ENCODE data around the gene AMOT. TPM values are rescaled to one million over a fixed set of nuclear protein-coding genes. Genes with fewer than 3 reads are reported as not detected.

Gene AMOT
- total RNA-seq, 1 experiment from 2014 or later, result 66.3 TPM

DNA sequence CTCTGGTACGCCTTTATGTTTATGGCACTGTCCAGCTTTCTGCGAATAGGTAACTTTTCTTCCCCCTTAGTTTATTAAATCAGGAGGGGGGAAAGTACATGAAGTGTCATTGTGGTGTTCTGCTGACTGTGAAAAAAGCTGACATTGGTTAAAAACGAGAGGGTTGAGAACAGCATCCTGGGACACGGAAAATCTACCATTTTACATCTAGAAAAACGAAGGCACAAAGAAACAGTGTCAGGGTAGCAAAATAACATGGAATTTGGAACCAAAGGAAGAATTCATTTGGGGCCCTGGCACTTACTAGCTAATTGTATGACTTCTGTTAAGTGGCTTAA lies 1.2 kb upstream of the AMOT start:
- H3K4me1 ChIP-seq, result peaks cover 19% of the 10 kb centered on the region
- H3K9me3 Mint-ChIP-seq (ENCODE audit: unreplicated experiment), result no peaks in the 10 kb centered on the region
- no peaks in the 10 kb centered on the region for H3K36me3 ChIP-seq (ENCODE audit: control insufficient read depth, insufficient read depth, low read length)
- peaks cover 16% of the 10 kb centered on the region for H3K4me1 Mint-ChIP-seq (ENCODE audit: low read depth, unreplicated experiment)
- ChIA-PET CTCF (interaction anchor here (0.8 to 0.9 kb wide), 2 partner anchors 10 to 24 kb away, joined by 3 read pairs; no protein-coding TSS in a partner anchor), POLR2A (interaction anchor here (1.4 kb wide), 1 partner anchor 9 kb away, joined by 8 read pairs; no protein-coding TSS in a partner anchor)
- H3K4me3 ChIP-seq (ENCODE audit: low read depth, low read length), result peak overlapping the region; percentile 39
- no peak for DNase-seq
- no peak overlapping the region for H3K27ac Mint-ChIP-seq (ENCODE audit: unreplicated experiment)
- no peaks in the 10 kb centered on the region for H3K27me3 ChIP-seq (replicated peaks; ENCODE audit: control insufficient read depth, insufficient read depth, low read length)
- TF ChIP-seq, protein P1, sequence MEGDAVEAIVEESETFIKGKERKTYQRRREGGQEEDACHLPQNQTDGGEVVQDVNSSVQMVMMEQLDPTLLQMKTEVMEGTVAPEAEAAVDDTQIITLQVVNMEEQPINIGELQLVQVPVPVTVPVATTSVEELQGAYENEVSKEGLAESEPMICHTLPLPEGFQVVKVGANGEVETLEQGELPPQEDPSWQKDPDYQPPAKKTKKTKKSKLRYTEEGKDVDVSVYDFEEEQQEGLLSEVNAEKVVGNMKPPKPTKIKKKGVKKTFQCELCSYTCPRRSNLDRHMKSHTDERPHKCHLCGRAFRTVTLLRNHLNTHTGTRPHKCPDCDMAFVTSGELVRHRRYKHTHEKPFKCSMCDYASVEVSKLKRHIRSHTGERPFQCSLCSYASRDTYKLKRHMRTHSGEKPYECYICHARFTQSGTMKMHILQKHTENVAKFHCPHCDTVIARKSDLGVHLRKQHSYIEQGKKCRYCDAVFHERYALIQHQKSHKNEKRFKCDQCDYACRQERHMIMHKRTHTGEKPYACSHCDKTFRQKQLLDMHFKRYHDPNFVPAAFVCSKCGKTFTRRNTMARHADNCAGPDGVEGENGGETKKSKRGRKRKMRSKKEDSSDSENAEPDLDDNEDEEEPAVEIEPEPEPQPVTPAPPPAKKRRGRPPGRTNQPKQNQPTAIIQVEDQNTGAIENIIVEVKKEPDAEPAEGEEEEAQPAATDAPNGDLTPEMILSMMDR (IDR thresholded peaks at IDR 0.05; ENCODE audit: insufficient read depth in 1 of 2, low read depth in 1 of 2, low read length in 1 of 2, severe bottlenecking in 1 of 2, unreplicated experiment in 1 of 2), result no peak
- BruUV-seq (replicated peaks), result no TSS peak
- H3K36me3 Mint-ChIP-seq (ENCODE audit: insufficient read depth, unreplicated experiment), result no peaks in the 10 kb centered on the region
- no peaks in the 10 kb centered on the region for H3K9me3 ChIP-seq
- intact Hi-C loops (cut with micrococcal nuclease; ENCODE audit: unreplicated experiment), result loop anchor here (1.0 to 5.0 kb wide), 2 partner anchors 10 to 79 kb away; no protein-coding TSS in a partner anchor
- H3K4me3 Mint-ChIP-seq (ENCODE audit: unreplicated experiment), result peak overlapping the region; percentile 96
- H3K27me3 Mint-ChIP-seq (ENCODE audit: insufficient read depth, unreplicated experiment), result no peaks in the 10 kb centered on the region

DNA sequence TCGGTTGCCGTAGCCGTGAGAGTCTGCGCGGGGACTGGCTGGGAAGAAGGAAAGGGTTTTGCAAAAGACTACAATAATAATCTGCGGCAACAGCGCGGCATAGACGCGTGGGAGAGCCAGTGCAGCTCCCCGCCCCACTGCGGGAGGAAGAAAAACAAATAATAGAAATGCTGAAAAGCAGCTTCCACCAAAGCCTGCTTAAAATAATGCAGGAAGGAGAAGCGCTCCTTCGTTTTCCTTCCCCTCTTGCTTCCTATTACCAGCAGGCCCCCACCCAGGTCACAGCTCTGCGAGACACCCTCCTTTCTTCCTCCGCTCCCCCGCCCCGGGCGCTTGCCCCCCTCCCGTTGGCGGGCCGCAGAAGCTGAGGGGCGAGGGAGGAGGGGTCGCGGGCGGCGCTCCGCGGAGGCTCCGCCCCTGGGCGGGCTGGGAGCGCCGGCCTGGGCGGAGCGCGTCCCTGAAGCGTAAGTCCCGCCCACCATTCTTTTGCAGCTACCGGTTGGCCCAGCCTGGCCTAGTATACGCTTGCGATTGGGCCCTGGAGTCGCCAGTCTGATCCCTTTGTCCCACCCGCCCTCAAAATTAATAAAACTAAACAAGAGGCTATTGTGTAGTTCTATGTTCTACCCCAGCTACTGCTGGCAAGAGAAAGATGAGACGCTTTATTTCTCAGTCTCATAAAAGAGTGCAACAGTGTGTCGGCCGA lies 636 bp upstream of the AMOT start:
- Mint-ChIP-seq H3K9me3 (ENCODE audit: unreplicated experiment) (no peaks in the 10 kb centered on the region), H3K27me3 (ENCODE audit: insufficient read depth, unreplicated experiment) (no peaks in the 10 kb centered on the region), H3K27ac (ENCODE audit: unreplicated experiment) (peak overlapping the region; percentile 91), H3K36me3 (ENCODE audit: insufficient read depth, unreplicated experiment) (no peaks in the 10 kb centered on the region), H3K4me3 (ENCODE audit: unreplicated experiment) (peak overlapping the region; percentile 96), H3K4me1 (ENCODE audit: low read depth, unreplicated experiment) (peaks cover 16% of the 10 kb centered on the region)
- BruUV-seq (replicated peaks), result no TSS peak
- Histone ChIP-seq H3K9me3 (no peaks in the 10 kb centered on the region), H3K4me1 (peaks cover 25% of the 10 kb centered on the region), H3K4me3 (ENCODE audit: low read depth, low read length) (peak overlapping the region; percentile 68), H3K36me3 (ENCODE audit: control insufficient read depth, insufficient read depth, low read length) (no peaks in the 10 kb centered on the region), H3K27me3 (replicated peaks; ENCODE audit: control insufficient read depth, insufficient read depth, low read length) (no peaks in the 10 kb centered on the region)
- CTCF ChIA-PET, result interaction anchor here (0.8 to 0.9 kb wide), 2 partner anchors 10 to 24 kb away, joined by 3 read pairs; no protein-coding TSS in a partner anchor
- intact Hi-C loops (cut with micrococcal nuclease; ENCODE audit: unreplicated experiment), result loop anchor here (1.0 to 5.0 kb wide), 2 partner anchors 10 to 79 kb away; no protein-coding TSS in a partner anchor
- peak; percentile 86 for DNase-seq
- POLR2A ChIA-PET, result interaction anchor here (0.6 to 1.4 kb wide), 2 partner anchors 10 to 36 kb away, joined by 3 to 8 read pairs; no protein-coding TSS in a partner anchor
- TF ChIP-seq, protein P1 (IDR thresholded peaks at IDR 0.05; ENCODE audit: insufficient read depth in 1 of 2, low read depth in 1 of 2, low read length in 1 of 2, severe bottlenecking in 1 of 2, unreplicated experiment in 1 of 2), result no peak

DNA sequence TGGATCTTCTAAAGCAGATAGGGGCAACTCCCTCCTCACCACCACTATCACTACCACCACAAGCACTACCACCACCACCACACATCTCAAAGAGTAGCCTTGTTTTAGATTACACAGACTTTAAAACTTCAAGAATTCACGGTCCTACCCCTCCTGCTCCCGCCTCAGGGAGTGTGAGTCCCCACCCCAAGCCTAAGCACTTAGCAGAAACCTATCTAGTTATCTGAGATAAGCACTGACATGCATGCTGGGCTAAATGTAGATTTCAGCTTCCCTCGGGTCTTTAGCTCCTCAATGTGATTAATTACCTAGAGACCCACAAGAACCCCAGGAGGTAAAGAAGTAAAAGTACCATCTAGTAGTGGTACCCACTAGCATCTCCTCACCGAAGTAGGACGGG lies 775 bp downstream of the AMOT start:
- Histone ChIP-seq H3K9me3 (no peaks in the 10 kb centered on the region), H3K4me1 (peaks cover 28% of the 10 kb centered on the region), H3K27me3 (replicated peaks; ENCODE audit: control insufficient read depth, insufficient read depth, low read length) (no peaks in the 10 kb centered on the region), H3K36me3 (ENCODE audit: control insufficient read depth, insufficient read depth, low read length) (no peaks in the 10 kb centered on the region), H3K4me3 (ENCODE audit: low read depth, low read length) (peak overlapping the region; percentile 68)
- TF ChIP-seq, protein P1 (IDR thresholded peaks at IDR 0.05; ENCODE audit: insufficient read depth in 1 of 2, low read depth in 1 of 2, low read length in 1 of 2, severe bottlenecking in 1 of 2, unreplicated experiment in 1 of 2), result no peak
- Mint-ChIP-seq H3K4me3 (ENCODE audit: unreplicated experiment) (peak overlapping the region; percentile 96), H3K36me3 (ENCODE audit: insufficient read depth, unreplicated experiment) (no peaks in the 10 kb centered on the region), H3K9me3 (ENCODE audit: unreplicated experiment) (no peaks in the 10 kb centered on the region), H3K27me3 (ENCODE audit: insufficient read depth, unreplicated experiment) (no peaks in the 10 kb centered on the region), H3K4me1 (ENCODE audit: low read depth, unreplicated experiment) (peaks cover 16% of the 10 kb centered on the region), H3K27ac (ENCODE audit: unreplicated experiment) (peak overlapping the region; percentile 91)
- POLR2A ChIA-PET, result no interaction called here
- CTCF ChIA-PET, result no interaction called here
- intact Hi-C loops (cut with micrococcal nuclease; ENCODE audit: unreplicated experiment), result loop anchor here (1.0 to 10.0 kb wide), 3 partner anchors 8 to 125 kb away; no protein-coding TSS in a partner anchor
- no TSS peak for BruUV-seq (replicated peaks)
- no peak for DNase-seq
